WERI-Rb-1 (cell line): ENCODE data around the gene IRF9.

Experiments used
- DNase-seq: peaks from one replicate; pipeline ENCODE4 v3.0.0-alpha.2; 2020
- H3K27ac ChIP-seq: fragments of 250-450 bp; sonication (Bioruptor Pico); 2 replicates; pipeline ENCODE4 v1.5.1; 2020; ENCODE audit warnings: mild to moderate bottlenecking, moderate library complexity
- H3K27me3 ChIP-seq: fragments of 250-450 bp; sonication (Bioruptor Pico); 2 replicates; pipeline ENCODE4 v1.5.1; 2021; ENCODE audit warnings: mild to moderate bottlenecking, low read depth, moderate library complexity; ENCODE audit not compliant: insufficient read depth, severe bottlenecking
- H3K36me3 ChIP-seq: fragments of 250-450 bp; sonication (Bioruptor Pico); 2 replicates; pipeline ENCODE4 v1.5.1; 2020; ENCODE audit warnings: mild to moderate bottlenecking, moderate library complexity
- H3K4me3 ChIP-seq: 2 replicates; pipeline ENCODE4 v1.5.1; 2011; ENCODE audit warnings: low read depth, mild to moderate bottlenecking, control low read depth, low read length
- H3K9me3 ChIP-seq: fragments of 250-450 bp; sonication (Bioruptor Pico); 2 replicates; pipeline ENCODE4 v1.5.1; 2021; ENCODE audit warnings: mild to moderate bottlenecking, moderate library complexity; ENCODE audit not compliant: severe bottlenecking
- TF ChIP-seq, protein P1 (sequence below): IDR thresholded peaks from 2 replicates; pipeline ENCODE4 v1.5.1; 2011; ENCODE audit warnings: low read depth, mild to moderate bottlenecking, control low read depth, inconsistent platforms, low read length

IRF9 gene

DNA sequence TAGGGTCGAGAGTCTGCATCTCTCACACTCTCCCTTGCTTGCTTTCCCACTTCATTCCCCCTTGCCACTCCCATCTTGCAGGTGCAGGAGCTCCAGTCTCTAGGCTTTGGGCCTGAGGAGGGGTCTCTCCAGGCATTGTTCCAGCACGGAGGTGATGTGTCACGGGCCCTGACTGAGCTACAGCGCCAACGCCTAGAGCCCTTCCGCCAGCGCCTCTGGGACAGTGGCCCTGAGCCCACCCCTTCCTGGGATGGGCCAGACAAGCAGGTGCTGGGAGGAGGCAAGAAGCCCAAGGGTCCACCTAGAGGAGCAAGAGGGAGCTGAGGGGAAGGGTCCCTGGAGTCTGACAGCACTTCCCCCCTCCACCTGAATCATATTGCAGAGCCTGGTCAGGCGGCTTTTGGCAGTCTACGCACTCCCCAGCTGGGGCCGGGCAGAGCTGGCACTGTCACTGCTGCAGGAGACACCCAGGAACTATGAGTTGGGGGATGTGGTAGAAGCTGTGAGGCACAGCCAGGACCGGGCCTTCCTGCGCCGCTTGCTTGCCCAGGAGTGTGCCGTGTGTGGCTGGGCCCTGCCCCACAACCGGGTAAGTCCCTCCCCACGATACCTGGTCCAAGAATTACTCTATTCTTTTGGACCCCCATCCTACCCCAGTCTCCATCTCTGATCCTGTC lies 9.5 kb upstream of the IRF9 start:
- Histone ChIP-seq H3K27ac (no peak overlapping the region), H3K27me3 (no peaks in the 10 kb centered on the region), H3K36me3 (peaks cover 74% of the 10 kb centered on the region), H3K4me3 (no peak overlapping the region), H3K9me3 (no peaks in the 10 kb centered on the region)
- TF ChIP-seq, protein P1, sequence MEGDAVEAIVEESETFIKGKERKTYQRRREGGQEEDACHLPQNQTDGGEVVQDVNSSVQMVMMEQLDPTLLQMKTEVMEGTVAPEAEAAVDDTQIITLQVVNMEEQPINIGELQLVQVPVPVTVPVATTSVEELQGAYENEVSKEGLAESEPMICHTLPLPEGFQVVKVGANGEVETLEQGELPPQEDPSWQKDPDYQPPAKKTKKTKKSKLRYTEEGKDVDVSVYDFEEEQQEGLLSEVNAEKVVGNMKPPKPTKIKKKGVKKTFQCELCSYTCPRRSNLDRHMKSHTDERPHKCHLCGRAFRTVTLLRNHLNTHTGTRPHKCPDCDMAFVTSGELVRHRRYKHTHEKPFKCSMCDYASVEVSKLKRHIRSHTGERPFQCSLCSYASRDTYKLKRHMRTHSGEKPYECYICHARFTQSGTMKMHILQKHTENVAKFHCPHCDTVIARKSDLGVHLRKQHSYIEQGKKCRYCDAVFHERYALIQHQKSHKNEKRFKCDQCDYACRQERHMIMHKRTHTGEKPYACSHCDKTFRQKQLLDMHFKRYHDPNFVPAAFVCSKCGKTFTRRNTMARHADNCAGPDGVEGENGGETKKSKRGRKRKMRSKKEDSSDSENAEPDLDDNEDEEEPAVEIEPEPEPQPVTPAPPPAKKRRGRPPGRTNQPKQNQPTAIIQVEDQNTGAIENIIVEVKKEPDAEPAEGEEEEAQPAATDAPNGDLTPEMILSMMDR, result no peak
- no peak for DNase-seq

DNA sequence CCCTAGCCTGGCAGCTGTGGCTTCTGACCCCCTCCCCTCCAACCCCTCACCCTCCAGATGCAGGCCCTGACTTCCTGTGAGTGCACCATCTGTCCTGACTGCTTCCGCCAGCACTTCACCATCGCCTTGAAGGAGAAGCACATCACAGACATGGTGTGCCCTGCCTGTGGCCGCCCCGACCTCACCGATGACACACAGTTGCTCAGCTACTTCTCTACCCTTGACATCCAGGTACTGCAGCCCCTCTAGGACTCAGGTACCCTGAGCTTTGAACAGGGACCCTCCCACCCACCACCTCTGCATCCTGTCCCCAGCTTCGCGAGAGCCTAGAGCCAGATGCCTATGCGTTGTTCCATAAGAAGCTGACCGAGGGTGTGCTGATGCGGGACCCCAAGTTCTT lies 6.0 kb upstream of the IRF9 start:
- no peaks in the 10 kb centered on the region for H3K9me3 ChIP-seq
- H3K4me3 ChIP-seq, result no peak overlapping the region
- H3K27me3 ChIP-seq, result no peaks in the 10 kb centered on the region
- no peak overlapping the region for H3K27ac ChIP-seq
- TF ChIP-seq, protein P1, result no peak
- no peak for DNase-seq
- H3K36me3 ChIP-seq, result peaks cover 85% of the 10 kb centered on the region

DNA sequence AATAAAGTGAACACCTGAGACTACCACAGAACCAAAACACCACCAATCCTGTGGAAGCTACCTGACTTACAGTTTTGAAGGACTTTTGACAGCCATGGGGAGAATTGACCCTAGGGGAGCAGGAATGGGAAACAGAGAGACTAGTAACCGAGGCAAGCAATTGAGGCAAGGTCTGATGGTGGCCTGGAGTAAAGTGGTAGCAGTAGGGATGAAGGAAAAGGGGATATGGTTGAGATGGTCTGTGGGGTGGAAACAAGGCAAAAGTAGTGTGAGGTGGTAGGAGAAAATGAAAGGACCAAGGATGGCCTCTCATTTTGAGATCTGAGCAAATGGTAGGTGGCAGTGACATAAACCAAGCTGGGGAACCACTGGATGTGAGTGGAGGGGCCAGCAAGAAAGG lies 4.2 kb upstream of the IRF9 start:
- Histone ChIP-seq H3K27me3 (no peaks in the 10 kb centered on the region), H3K4me3 (no peak overlapping the region)
- no peak for DNase-seq

DNA sequence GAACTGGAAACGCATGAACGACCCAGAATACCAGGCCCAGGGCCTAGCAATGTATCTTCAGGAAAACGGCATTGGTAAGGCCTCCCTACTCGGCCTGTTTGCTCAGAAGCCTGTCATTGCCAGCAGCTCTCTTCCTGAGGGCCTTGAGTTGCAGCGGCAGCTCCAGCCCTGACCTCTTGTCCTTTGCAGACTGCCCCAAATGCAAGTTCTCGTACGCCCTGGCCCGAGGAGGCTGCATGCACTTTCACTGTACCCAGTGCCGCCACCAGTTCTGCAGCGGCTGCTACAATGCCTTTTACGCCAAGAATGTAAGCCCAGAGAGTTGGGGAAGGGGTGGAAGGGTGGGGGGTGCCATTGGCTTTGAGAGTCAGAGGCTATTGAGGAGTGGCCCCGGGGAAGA lies 3.7 kb upstream of the IRF9 start:
- TF ChIP-seq, protein P1, result no peak
- H3K36me3 ChIP-seq, result peaks cover 71% of the 10 kb centered on the region
- no peak overlapping the region for H3K4me3 ChIP-seq
- H3K27ac ChIP-seq, result no peak overlapping the region
- H3K27me3 ChIP-seq, result no peaks in the 10 kb centered on the region
- no peaks in the 10 kb centered on the region for H3K9me3 ChIP-seq
- no peak for DNase-seq

More for the DNA sequence above, 4.2 kb upstream of the IRF9 start:
- H3K36me3 ChIP-seq, result peaks cover 76% of the 10 kb centered on the region
- TF ChIP-seq, protein P1, result no peak
- H3K27ac ChIP-seq, result no peak overlapping the region
- no peaks in the 10 kb centered on the region for H3K9me3 ChIP-seq

DNA sequence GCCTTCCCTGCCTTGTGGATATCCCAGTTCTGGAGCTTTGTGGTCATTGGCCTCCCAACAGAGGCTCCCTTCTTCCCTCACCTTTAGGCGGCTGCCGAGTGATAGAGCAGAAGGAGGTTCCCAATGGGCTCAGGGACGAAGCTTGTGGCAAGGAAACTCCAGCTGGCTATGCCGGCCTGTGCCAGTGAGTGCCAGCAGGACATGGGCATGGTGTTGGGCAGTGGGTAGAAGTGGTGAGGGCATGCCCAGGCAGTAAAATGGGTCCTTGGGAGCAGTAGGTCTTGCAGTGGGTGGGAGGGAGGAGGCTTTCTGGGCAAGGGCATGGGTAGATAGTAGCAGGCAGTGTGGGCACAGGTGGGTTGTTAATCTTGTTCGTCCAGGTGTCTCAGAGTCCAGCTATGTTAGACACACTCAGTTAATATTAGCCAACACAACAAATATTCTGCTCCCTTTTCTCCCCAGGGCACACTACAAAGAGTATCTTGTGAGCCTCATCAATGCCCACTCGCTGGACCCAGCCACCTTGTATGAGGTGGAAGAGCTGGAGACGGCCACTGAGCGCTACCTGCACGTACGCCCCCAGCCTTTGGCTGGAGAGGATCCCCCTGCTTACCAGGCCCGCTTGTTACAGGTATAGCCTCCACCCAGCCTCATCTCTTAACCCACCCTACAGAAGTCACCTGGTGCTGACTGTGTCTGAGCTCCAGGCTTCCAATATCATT lies 1.1 kb upstream of the IRF9 start:
- Histone ChIP-seq H3K9me3 (no peaks in the 10 kb centered on the region), H3K36me3 (peaks cover 68% of the 10 kb centered on the region), H3K27ac (no peak overlapping the region; the same call in 1 of the 2 replicates), H3K4me3 (no peak overlapping the region), H3K27me3 (no peaks in the 10 kb centered on the region)
- TF ChIP-seq, protein P1, result no peak
- no peak for DNase-seq
